K562 (cell line): ENCODE data around the gene MOAP1. TPM values are rescaled to one million over a fixed set of nuclear protein-coding genes. Genes with fewer than 3 reads are reported as not detected.

Experiments used
- ATAC-seq: fragments of 200-7000 bp; cut with Tn5 transposase; 3 replicates; pipeline ENCODE4 v1.9.1; 2020; ENCODE audit warnings: moderate library complexity
- BruUV-seq: library from RNA; stranded (reverse); fragments of 400-500 nt; replicated peaks from 2 replicates; lab custom pipeline; 2021; lab: Mats Ljungman, UMichigan
- CTCF ChIA-PET: fragments of 300-600 bp; formaldehyde crosslinking; extraction: SDS; loops from one replicate; lab custom pipeline; 2021; ENCODE audit warnings: low intra/inter-chr PET ratio; lab: Yijun Ruan, JAX
- POLR2A ChIA-PET: fragments of 300-600, 350-650 bp; sonication (Branson Sonifier 250); formaldehyde crosslinking; extraction: SDS; loops from one replicate; lab custom pipeline; 2021; ENCODE audit warnings: antibody characterized with exemption, inconsistent platforms; lab: Yijun Ruan, JAX
- DNase-seq, 4 experiments: peaks; one replicate each; pipeline versions ENCODE4 v3.0.0 to v3.0.0-alpha.2; 2011 to 2018; ENCODE audit warnings: low spot score in 3 of 4, mixed read lengths in 3 of 4; ENCODE audit errors: extremely low read depth in 1 of 4
- FAIRE-seq: peaks from 2 replicates; lab custom pipeline; 2011; peaks lifted over from hg19 to GRCh38; lab: Jason Lieb, UNC
- H2AFZ ChIP-seq: 2 replicates; pipeline ENCODE4 v1.6.0; 2011; ENCODE audit warnings: low read depth, low read length, control low read depth, inconsistent platforms
- H3K27ac ChIP-seq: fragments of 200-600 bp; 3 replicates; pipeline ENCODE4 v1.8.0; 2011; ENCODE audit warnings: low read depth, mild to moderate bottlenecking, control low read depth, inconsistent platforms, low read length, moderate library complexity, mixed read lengths; ENCODE audit errors: extremely low read depth
- H3K27me3 ChIP-seq, 2 experiments: fragments of 300-600 bp in 1 of 2; 2 replicates in 1 of 2; 3 replicates in 1 of 2; pipeline versions ENCODE4 v1.6.0 to v1.8.0; 2011; ENCODE audit warnings: inconsistent platforms in 2 of 2, low read length in 2 of 2, mild to moderate bottlenecking in 1 of 2, mixed read lengths in 1 of 2, moderate library complexity in 1 of 2; ENCODE audit not compliant: control insufficient read depth in 2 of 2, insufficient read depth in 2 of 2
- H3K36me3 ChIP-seq: fragments of 300-600 bp; 3 replicates; pipeline ENCODE4 v1.8.0; 2011; ENCODE audit warnings: mild to moderate bottlenecking, low read length, inconsistent platforms; ENCODE audit not compliant: control insufficient read depth, insufficient read depth
- H3K4me1 ChIP-seq, 2 experiments: fragments of 200-600 bp in 1 of 2; replicated peaks in 1 of 2; 2 replicates in 1 of 2; 3 replicates in 1 of 2; pipeline versions ENCODE4 v1.5.1 to v1.8.0; 2011; ENCODE audit warnings: inconsistent platforms in 2 of 2, low read length in 2 of 2, mild to moderate bottlenecking in 1 of 2, mixed read lengths in 1 of 2, moderate library complexity in 1 of 2; ENCODE audit not compliant: control insufficient read depth in 2 of 2, insufficient read depth in 2 of 2
- H3K4me2 ChIP-seq: 2 replicates; pipeline ENCODE4 v1.6.1; 2011; ENCODE audit warnings: low read length, control low read depth, inconsistent platforms, mixed read lengths; ENCODE audit not compliant: insufficient read depth
- H3K4me3 ChIP-seq: fragments of 200-600 bp; sonication (generic), shearing (Covaris generic); 2 replicates; pipeline ENCODE4 v1.5.1; 2016; ENCODE audit warnings: control low read depth, inconsistent platforms
- H3K79me2 ChIP-seq: fragments of 200-600 bp; 3 replicates; pipeline ENCODE4 v1.8.0; 2011; ENCODE audit warnings: low read length, inconsistent platforms; ENCODE audit not compliant: control insufficient read depth, insufficient read depth
- H3K9ac ChIP-seq, 2 experiments: 2 replicates each; pipeline versions ENCODE4 v1.6.0 to v1.6.1; 2011; ENCODE audit warnings: low read depth in 2 of 2, low read length in 2 of 2, control low read depth in 1 of 2, inconsistent platforms in 1 of 2, mild to moderate bottlenecking in 1 of 2, mixed read lengths in 1 of 2; ENCODE audit not compliant: insufficient read depth in 1 of 2
- H3K9me1 ChIP-seq: one replicate; pipeline ENCODE4 v1.6.0; 2011; ENCODE audit warnings: inconsistent platforms, mild to moderate bottlenecking, low read length, moderate library complexity; ENCODE audit not compliant: control insufficient read depth, insufficient read depth
- H3K9me3 ChIP-seq: replicated peaks from 2 replicates; pipeline ENCODE4 v1.5.1; 2011; ENCODE audit warnings: low read depth, low read length, inconsistent platforms; ENCODE audit not compliant: control insufficient read depth, insufficient read depth
- H4K20me1 ChIP-seq: replicated peaks from 2 replicates; pipeline ENCODE4 v1.6.1; 2011; ENCODE audit warnings: low read length, inconsistent platforms, mixed read lengths; ENCODE audit not compliant: control insufficient read depth, insufficient read depth
- ATF1 ChIP-seq, 2 experiments: fragments of 450-650 bp in 1 of 2; IDR thresholded peaks; 2 replicates each; pipeline ENCODE4 v1.6.1; 2016; ENCODE audit warnings: missing compliant biosample characterization in 1 of 2, missing genetic modification characterization in 1 of 2
- CEBPB ChIP-seq: fragments of 450-650 bp; IDR thresholded peaks from 2 replicates; pipeline ENCODE4 v1.6.1; 2016; ENCODE audit warnings: missing genetic modification characterization, missing compliant biosample characterization
- CREM ChIP-seq: IDR thresholded peaks from 2 replicates; pipeline ENCODE4 v1.6.1; 2014; ENCODE audit warnings: antibody characterized with exemption, low read depth
- DACH1 ChIP-seq: fragments of 450-650 bp; IDR thresholded peaks from 2 replicates; pipeline ENCODE4 v1.6.1; 2018; ENCODE audit not compliant: partially characterized antibody
- DIDO1 ChIP-seq: fragments of 450-650 bp; IDR thresholded peaks from 2 replicates; pipeline ENCODE4 v1.6.1; 2016; ENCODE audit warnings: low read depth, missing biosample characterization, missing genetic modification characterization
- DPF2 ChIP-seq: fragments of 450-650 bp; IDR thresholded peaks from 2 replicates; pipeline ENCODE4 v1.6.1; 2016
- NFE2 ChIP-seq: IDR thresholded peaks from 2 replicates; pipeline ENCODE4 v1.6.1; 2014; ENCODE audit warnings: antibody characterized with exemption, low read depth
- NFIC ChIP-seq: fragments of 450-650 bp; IDR thresholded peaks from 2 replicates; pipeline ENCODE4 v1.6.1; 2017; ENCODE audit warnings: mild to moderate bottlenecking, inconsistent platforms
- PBX2 ChIP-seq, 2 experiments: IDR thresholded peaks in 1 of 2; conservative IDR thresholded peaks in 1 of 2; 2 replicates each; pipeline ENCODE4 v1.6.1; 2016; ENCODE audit warnings: low read depth in 2 of 2, mild to moderate bottlenecking in 1 of 2, missing compliant biosample characterization in 1 of 2, missing genetic modification characterization in 1 of 2, moderate library complexity in 1 of 2
- POLR2G ChIP-seq: fragments of 200-400 bp; formaldehyde crosslinking; IDR thresholded peaks from 2 replicates; pipeline ENCODE4 v1.6.1; 2017; ENCODE audit warnings: low read depth, mild to moderate bottlenecking, antibody characterized with exemption, low read length, moderate library complexity
- PREB ChIP-seq: sonication (generic); formaldehyde crosslinking; IDR thresholded peaks from 2 replicates; pipeline ENCODE4 v1.8.1; 2023; ENCODE audit warnings: mild to moderate bottlenecking, missing genetic modification reagents
- ZBTB8A ChIP-seq: fragments of 450-650 bp; IDR thresholded peaks from 2 replicates; pipeline ENCODE4 v1.6.1; 2018; ENCODE audit warnings: mild to moderate bottlenecking, moderate library complexity; ENCODE audit not compliant: partially characterized antibody
- ZNF134 ChIP-seq: fragments of 250-450 bp; sonication (Bioruptor Pico); conservative IDR thresholded peaks from 2 replicates; pipeline ENCODE4 v1.4.0; 2020
- ZNF146 ChIP-seq: IDR thresholded peaks from one replicate; pipeline ENCODE4 v1.6.1; 2018; ENCODE audit warnings: missing compliant biosample characterization; ENCODE audit not compliant: unreplicated experiment
- ZNF586 ChIP-seq: fragments of 450-650 bp; formaldehyde crosslinking; conservative IDR thresholded peaks from 2 replicates; pipeline ENCODE4 v1.4.0; 2020; ENCODE audit warnings: mild to moderate bottlenecking, moderate library complexity
- ZNF75A ChIP-seq: fragments of 450-650 bp; formaldehyde crosslinking; IDR thresholded peaks from 2 replicates; pipeline ENCODE4 v1.4.0; 2020; ENCODE audit warnings: mild to moderate bottlenecking
- ZSCAN32 ChIP-seq: fragments of 450-650 bp; formaldehyde crosslinking; IDR thresholded peaks from 2 replicates; pipeline ENCODE4 v1.4.0; 2020; ENCODE audit warnings: mild to moderate bottlenecking, moderate library complexity
- WGBS: fragments of 100-300 bp; shearing (Covaris generic); methylation state at CpG from one replicate; pipeline ENCODE4 v1.1.6; 2016; ENCODE audit warnings: low coverage, mixed read lengths; ENCODE audit not compliant: insufficient coverage; ENCODE audit errors: missing lambda C conversion rate; 5-methylcytosine and 5-hydroxymethylcytosine counted together
- in situ Hi-C: fragments of 300-500 bp; cut with MboI; formaldehyde crosslinking; loops from 4 replicates; pipeline ENCODE4 v1.15.0; 2018; ENCODE audit warnings: inconsistent platforms, mixed read lengths
- intact Hi-C: fragments of 100-400 bp; cut with micrococcal nuclease; formaldehyde crosslinking; loops from 2 replicates; pipeline ENCODE4 v1.14.2; 2022
- polyA plus RNA-seq, 8 experiments: library from polyadenylated mRNA; depleted of rRNA in 4 of 8; stranded (reverse) in 5 of 8; unstranded in 3 of 8; fragments of >200 nt; fragmentation: Nextera tagmentation in 2 of 8; fragmentation: Illumina TruSeq in 1 of 8; extraction: Ambion mirVana in 2 of 8; extraction: Trizol in 1 of 8; gene quantifications; 2 replicates each; pipeline versions ENCODE4 v1.2.1 to v1.2.3, GENCODE V29; 2011 to 2014; ENCODE audit warnings: inconsistent platforms in 1 of 8, missing spikeins in 1 of 8
- total RNA-seq, 7 experiments: library from RNA; depleted of rRNA in 6 of 7; stranded (reverse); fragments of >200 nt in 6 of 7; fragmentation: Illumina TruSeq in 2 of 7; extraction: Trizol in 2 of 7; gene quantifications; 2 replicates each; pipeline versions ENCODE4 v1.2.1 to v1.2.3, GENCODE V29; 2011 to 2021; ENCODE audit warnings: low replicate concordance in 1 of 7
- TF ChIP-seq, protein P1 (sequence below): fragments of 250-450 bp; sonication (Bioruptor Pico); IDR thresholded peaks from 2 replicates; pipeline ENCODE4 v1.8.0; 2022; ENCODE audit warnings: inconsistent platforms
- TF ChIP-seq, protein P2 (sequence below): fragments of 250-450 bp; sonication (Bioruptor Pico); IDR thresholded peaks from 2 replicates; pipeline ENCODE4 v1.8.0; 2022; ENCODE audit warnings: moderate library complexity, mild to moderate bottlenecking, inconsistent platforms

MOAP1 gene
- total and polyA plus RNA-seq, 9 of the 15 experiments (the other 6 are each of a cell fraction or from before 2014, with no cell fraction given), result 1.5 to 14.4 (median 6.0) TPM

GRCh38 chr14:93173943-93174395 is 10.7 kb downstream of the MOAP1 start:
- Histone ChIP-seq H3K9me3 (no peaks in the 10 kb centered on the region), H3K4me1 (peaks cover 0 to 3% of the 10 kb centered on the region in 2 experiments; a peak in 3 of 5 replicates), H3K9me1 (no peaks in the 10 kb centered on the region), H3K4me2 (peak overlapping the region; percentile 31; the same call in 1 of the 2 replicates), H3K27me3 (no peaks in the 10 kb centered on the region), H3K79me2 (no peaks in the 10 kb centered on the region), H4K20me1 (no peaks in the 10 kb centered on the region), H3K4me3 (no peak overlapping the region), H3K9ac (no peak overlapping the region), H3K36me3 (no peaks in the 10 kb centered on the region), H3K27ac (no peak overlapping the region), H2AFZ (peak overlapping the region; percentile 74)
- DNase-seq (peak; percentile 16 to 75 (median 34)), FAIRE-seq (peak; percentile 84), ATAC-seq (peak; percentile 89)
- ChIA-PET CTCF (no interaction called here), POLR2A (no interaction called here)
- no TSS peak for BruUV-seq
- intact Hi-C loops, result no loop called here
- in situ Hi-C loops, result no loop called here
- 0% methylated on average over 8 of the region's 10 CpGs for WGBS
- TF ChIP-seq, protein P1, sequence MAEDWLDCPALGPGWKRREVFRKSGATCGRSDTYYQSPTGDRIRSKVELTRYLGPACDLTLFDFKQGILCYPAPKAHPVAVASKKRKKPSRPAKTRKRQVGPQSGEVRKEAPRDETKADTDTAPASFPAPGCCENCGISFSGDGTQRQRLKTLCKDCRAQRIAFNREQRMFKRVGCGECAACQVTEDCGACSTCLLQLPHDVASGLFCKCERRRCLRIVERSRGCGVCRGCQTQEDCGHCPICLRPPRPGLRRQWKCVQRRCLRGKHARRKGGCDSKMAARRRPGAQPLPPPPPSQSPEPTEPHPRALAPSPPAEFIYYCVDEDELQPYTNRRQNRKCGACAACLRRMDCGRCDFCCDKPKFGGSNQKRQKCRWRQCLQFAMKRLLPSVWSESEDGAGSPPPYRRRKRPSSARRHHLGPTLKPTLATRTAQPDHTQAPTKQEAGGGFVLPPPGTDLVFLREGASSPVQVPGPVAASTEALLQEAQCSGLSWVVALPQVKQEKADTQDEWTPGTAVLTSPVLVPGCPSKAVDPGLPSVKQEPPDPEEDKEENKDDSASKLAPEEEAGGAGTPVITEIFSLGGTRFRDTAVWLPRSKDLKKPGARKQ (CRISPR knock-in tag), result no peak
- TF ChIP-seq ATF1 (CRISPR knock-in tag; IDR thresholded peaks at IDR 0.05) (no peak), ATF1 (tag; IDR thresholded peaks at IDR 0.05) (peak; percentile 72), DACH1 (no peak), NFIC (no peak), POLR2G (no peak), ZBTB8A (no peak), ZSCAN32 (CRISPR knock-in tag) (no peak), PREB (CRISPR knock-in tag) (no peak), DPF2 (0 out of 2 replicates have a peak, but pooled peaks have one; percentile 27), NFE2 (peak; percentile 73), ZNF586 (no peak), DIDO1 (tag) (no peak), CEBPB (tag) (no peak), CREM (peak; percentile 71), ZNF134 (CRISPR knock-in tag) (no peak), ZNF75A (CRISPR knock-in tag) (no peak), ZNF146 (CRISPR knock-in tag) (no peak), PBX2 (CRISPR knock-in tag; IDR thresholded peaks at IDR 0.05; ENCODE audit: low read depth) (no peak), PBX2 (tag; conservative IDR thresholded peaks at IDR 0.05; ENCODE audit: low read depth) (peak; percentile 59; the same call in 1 of the 2 replicates)
- TF ChIP-seq, protein P2, sequence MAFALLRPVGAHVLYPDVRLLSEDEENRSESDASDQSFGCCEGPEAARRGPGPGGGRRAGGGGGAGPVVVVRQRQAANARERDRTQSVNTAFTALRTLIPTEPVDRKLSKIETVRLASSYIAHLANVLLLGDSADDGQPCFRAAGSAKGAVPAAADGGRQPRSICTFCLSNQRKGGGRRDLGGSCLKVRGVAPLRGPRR, result no peak
